Transverse colon (tissue), 3 donors: ENCODE results near the gene RAD54L.
"Not testable (repeated sequence)": the region's sequence is repeated elsewhere in the genome, so short reads cannot be mapped to it uniquely, and the experiment has no call there.

Source experiments
- EP300 ChIP-seq: sonication (generic); formaldehyde crosslinking; IDR thresholded peaks from one replicate; pipeline ENCODE4 v1.6.1; 2017; ENCODE audit warnings: antibody characterized with exemption, low read depth
- TF ChIP-seq, protein P1 (sequence below), 5 experiments: fragments of 200-600 bp in 3 of 5; fragments of 450-650 bp in 2 of 5; sonication (generic) in 3 of 5; IDR thresholded peaks; 1 replicate in 2 of 5; 2 replicates in 3 of 5; pipeline ENCODE4 v1.5.1; 2016 to 2017; ENCODE audit warnings: antibody characterized with exemption in 5 of 5, inconsistent platforms in 3 of 5, mild to moderate bottlenecking in 2 of 5, moderate library complexity in 1 of 5

DNA sequence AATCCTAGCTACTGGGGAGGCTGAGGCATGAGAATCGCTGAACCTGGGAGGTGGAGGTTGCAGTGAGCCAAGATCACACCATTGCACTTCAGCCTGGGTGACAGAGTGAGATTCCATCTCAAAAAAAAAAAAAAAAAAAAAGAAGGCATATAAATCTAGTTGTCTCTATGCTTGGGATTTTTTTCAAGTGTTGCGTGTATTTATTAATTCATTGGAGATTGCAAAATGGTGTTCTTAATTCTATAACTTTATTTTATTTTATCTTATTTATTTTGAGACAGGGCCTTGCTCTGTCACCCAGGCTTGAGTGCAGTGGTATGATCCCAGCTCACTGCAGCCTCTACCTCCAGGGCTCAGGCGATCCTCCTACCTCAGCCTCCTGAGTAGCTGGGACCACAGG lies 16.3 kb upstream of the RAD54L start:
- TF ChIP-seq, protein P1, sequence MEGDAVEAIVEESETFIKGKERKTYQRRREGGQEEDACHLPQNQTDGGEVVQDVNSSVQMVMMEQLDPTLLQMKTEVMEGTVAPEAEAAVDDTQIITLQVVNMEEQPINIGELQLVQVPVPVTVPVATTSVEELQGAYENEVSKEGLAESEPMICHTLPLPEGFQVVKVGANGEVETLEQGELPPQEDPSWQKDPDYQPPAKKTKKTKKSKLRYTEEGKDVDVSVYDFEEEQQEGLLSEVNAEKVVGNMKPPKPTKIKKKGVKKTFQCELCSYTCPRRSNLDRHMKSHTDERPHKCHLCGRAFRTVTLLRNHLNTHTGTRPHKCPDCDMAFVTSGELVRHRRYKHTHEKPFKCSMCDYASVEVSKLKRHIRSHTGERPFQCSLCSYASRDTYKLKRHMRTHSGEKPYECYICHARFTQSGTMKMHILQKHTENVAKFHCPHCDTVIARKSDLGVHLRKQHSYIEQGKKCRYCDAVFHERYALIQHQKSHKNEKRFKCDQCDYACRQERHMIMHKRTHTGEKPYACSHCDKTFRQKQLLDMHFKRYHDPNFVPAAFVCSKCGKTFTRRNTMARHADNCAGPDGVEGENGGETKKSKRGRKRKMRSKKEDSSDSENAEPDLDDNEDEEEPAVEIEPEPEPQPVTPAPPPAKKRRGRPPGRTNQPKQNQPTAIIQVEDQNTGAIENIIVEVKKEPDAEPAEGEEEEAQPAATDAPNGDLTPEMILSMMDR (IDR thresholded peaks at IDR 0.05): not testable (repeated sequence)
- TF ChIP-seq EP300: not testable (repeated sequence)
